ENCODE results near the gene STX1A.
A peak's percentile ranks its signal among the peaks of the same experiment; 100 is the strongest.

GRCh38 chr7:73721377-73721817, 1.9 kb upstream of the STX1A start:
- TF ChIP-seq REST (tag by site-specific recombination; IDR thresholded peaks at IDR 0.05) (no peak), ZNF76 (tag by site-specific recombination; IDR thresholded peaks at IDR 0.05; ENCODE audit: borderline replicate concordance, low read depth) (no peak), PBX3 (CRISPR knock-in tag; IDR thresholded peaks at IDR 0.05) (no peak), CTCF (tag by site-specific recombination; IDR thresholded peaks at IDR 0.05) (no peak), ZNF488 (tag by site-specific recombination; IDR thresholded peaks at IDR 0.05) (no peak), ZNF768 (tag by site-specific recombination; IDR thresholded peaks at IDR 0.05) (no peak), ZNF544 (tag by site-specific recombination; IDR thresholded peaks at IDR 0.05) (no peak), ZNF175 (tag by site-specific recombination; IDR thresholded peaks at IDR 0.05) (no peak), ZNF664 (tag by site-specific recombination; IDR thresholded peaks at IDR 0.05) (no peak), ZBTB44 (tag by site-specific recombination; IDR thresholded peaks at IDR 0.05) (no peak), ZNF140 (tag by site-specific recombination; IDR thresholded peaks at IDR 0.05) (no peak), ZNF341 (tag by site-specific recombination; IDR thresholded peaks at IDR 0.05; ENCODE audit: low read depth) (peak; percentile 77)

All from HEK293 (cell line).